Muscle of back (tissue), 11 donors: ENCODE measurements around the gene CAMK2D. TPM values are rescaled to one million over a fixed set of nuclear protein-coding genes. Genes with fewer than 3 reads are reported as not detected.
"Not testable (repeated sequence)": the region's sequence is repeated elsewhere in the genome, so short reads cannot be mapped to it uniquely, and the experiment has no call there.

ENCODE experiments used
- DNase-seq, 3 donors: peaks; one replicate each; pipeline versions ENCODE4 v3.0.0 to v3.0.0-alpha.2; 2013
- polyA plus RNA-seq, 10 donors: library from polyadenylated mRNA; unstranded; fragments of 120-200 nt; gene quantifications; one replicate each; pipeline ENCODE4 v1.2.1, GENCODE V29; 2013; ENCODE audit not compliant: insufficient read length in 10 of 10

Gene CAMK2D
- polyA plus RNA-seq, 10 donors = 119 to 227 (median 177) TPM

- DNase-seq = not testable (repeated sequence)
These were observed 76.4 kb downstream of the CAMK2D start for GRCh38 chr4:113685157-113685556.

GRCh38 chr4:113684534-113685091 is 76.9 kb downstream of the CAMK2D start:
- peak; percentile 56 to 74 (median 67) for DNase-seq

GRCh38 chr4:113682730-113683537 is 78.6 kb downstream of the CAMK2D start:
- DNase-seq = peak in 1 of 3 donors; percentile 33

GRCh38 chr4:113678641-113679040 is 82.9 kb downstream of the CAMK2D start:
- DNase-seq = no peak

GRCh38 chr4:113677325-113677724 is 84.2 kb downstream of the CAMK2D start:
- no peak for DNase-seq

- no peak for DNase-seq
These were observed 85.5 kb downstream of the CAMK2D start for GRCh38 chr4:113675731-113676697.

GRCh38 chr4:113674733-113675132 is 86.8 kb downstream of the CAMK2D start:
- no peak for DNase-seq

- DNase-seq = no peak
These were observed 87.3 kb downstream of the CAMK2D start for GRCh38 chr4:113674251-113674650.

- DNase-seq = no peak
These were observed 88.1 kb downstream of the CAMK2D start for GRCh38 chr4:113673450-113673849.

- no peak for DNase-seq
These were observed 95.0 kb downstream of the CAMK2D start for GRCh38 chr4:113666386-113667114.

GRCh38 chr4:113665036-113665435 is 96.5 kb downstream of the CAMK2D start:
- no peak for DNase-seq

- no peak for DNase-seq
These were observed 99.0 kb downstream of the CAMK2D start for GRCh38 chr4:113662581-113662980.

GRCh38 chr4:113659127-113659526 is 102.4 kb downstream of the CAMK2D start:
- no peak for DNase-seq

GRCh38 chr4:113657586-113658233 is 103.8 kb downstream of the CAMK2D start:
- DNase-seq = peak in 2 of 3 donors; percentile 29 to 41

- DNase-seq = no peak
These were observed 107.7 kb downstream of the CAMK2D start for GRCh38 chr4:113653871-113654270.

- peak in 1 of 3 donors; percentile 33 for DNase-seq
These were observed 115.1 kb downstream of the CAMK2D start for GRCh38 chr4:113646442-113646822.

GRCh38 chr4:113645771-113646441 is 115.6 kb downstream of the CAMK2D start:
- peak in 1 of 3 donors; percentile 22 for DNase-seq

GRCh38 chr4:113645288-113645687 is 116.2 kb downstream of the CAMK2D start:
- no peak for DNase-seq

GRCh38 chr4:113644398-113644797 is 117.1 kb downstream of the CAMK2D start:
- DNase-seq = no peak

GRCh38 chr4:113643505-113643904 is 118.0 kb downstream of the CAMK2D start:
- DNase-seq = peak in 1 of 3 donors; percentile 22
